ENCODE data around the gene PSMD13. TPM values are rescaled to one million over a fixed set of nuclear protein-coding genes. Genes with fewer than 3 reads are reported as not detected.
A peak's percentile ranks its signal among the peaks of the same experiment; 100 is the strongest.

Gene PSMD13
- total RNA-seq, 1 experiment from 2014 or later: 141 TPM

GRCh38 chr11:203056-203944 lies 33.5 kb upstream of the PSMD13 start:
- DNase-seq: no peak
- H3K4me1 Mint-ChIP-seq: peaks cover 5 to 12% of the 10 kb centered on the region in 2 experiments
- peak overlapping the region in 1 of 2 experiments; percentile 53; a peak in 1 of 5 replicates for H3K4me3 Mint-ChIP-seq
- Histone ChIP-seq H2BK20ac (ENCODE audit: low read depth, low read length, poor library complexity, severe bottlenecking) (no peak overlapping the region), H3T11ph (ENCODE audit: low read length) (no peak overlapping the region), H3K56ac (ENCODE audit: insufficient read length, low read depth, low read length) (no peak overlapping the region), H2BK5ac (ENCODE audit: insufficient read length, low read length) (no peak overlapping the region), H4K91ac (ENCODE audit: insufficient read length, low read depth, low read length) (no peak overlapping the region), H3K23ac (ENCODE audit: insufficient read length, low read depth, low read length) (no peak overlapping the region), H4K8ac (replicated peaks; ENCODE audit: insufficient read length, low read depth, low read length) (no peak overlapping the region), H2BK15ac (ENCODE audit: low read depth, low read length) (no peak overlapping the region), H3K4me2 (ENCODE audit: insufficient read depth, insufficient read length, low read length) (no peak overlapping the region), H3K9ac (ENCODE audit: extremely low read depth, insufficient read length, low read length) (no peak overlapping the region), H3K4ac (ENCODE audit: low read depth, low read length) (no peak overlapping the region), H2AFZ (ENCODE audit: low read length) (no peak overlapping the region), H3K14ac (ENCODE audit: insufficient read depth, low read length) (no peak overlapping the region), H2AK5ac (ENCODE audit: insufficient read length, low read length) (no peak overlapping the region), H4K20me1 (ENCODE audit: control insufficient read depth, insufficient read depth, insufficient read length) (no peaks in the 10 kb centered on the region), H4K5ac (ENCODE audit: insufficient read length, low read depth, low read length) (no peak overlapping the region), H3K27ac (ENCODE audit: insufficient read length, low read depth, low read length) (no peak overlapping the region), H3K27me3 (ENCODE audit: insufficient read depth, low read length) (no peaks in the 10 kb centered on the region), H3K4me1 (ENCODE audit: insufficient read depth, low read length) (no peaks in the 10 kb centered on the region; the same call in 1 of the 2 replicates), H3K9me3 (ENCODE audit: control insufficient read depth, low read depth, low read length) (no peaks in the 10 kb centered on the region), H3K18ac (ENCODE audit: insufficient read length, low read depth, low read length) (no peak overlapping the region), H3K79me1 (ENCODE audit: insufficient read depth, low read depth, low read length, poor library complexity, severe bottlenecking) (peaks cover 5% of the 10 kb centered on the region), H3K23me2 (ENCODE audit: insufficient read length, low read depth, low read length, poor library complexity, severe bottlenecking) (peaks cover 15% of the 10 kb centered on the region), H2BK120ac (ENCODE audit: low read depth, low read length, poor library complexity, severe bottlenecking) (no peak overlapping the region), H2BK12ac (ENCODE audit: insufficient read length, low read depth, low read length) (no peak overlapping the region), H3K79me2 (ENCODE audit: insufficient read depth, low read length) (no peaks in the 10 kb centered on the region; the same call in 1 of the 2 replicates)
- peaks cover 1% of the 10 kb centered on the region; the same call in 1 of the 2 replicates for H3K27me3 Mint-ChIP-seq (ENCODE audit: low read depth)
- H3K36me3 Mint-ChIP-seq (ENCODE audit: insufficient read depth in 1 of 3, low read depth in 3 of 3): peaks cover 9 to 37% (median 23%) of the 10 kb centered on the region in 3 experiments
- WGBS (ENCODE audit: extremely low coverage, insufficient read length, low lambda C conversion rate): no CpG with 5 or more reads among the region's 7 CpGs
- no peak overlapping the region; a peak in 2 of 7 replicates for H3K27ac Mint-ChIP-seq
- TF ChIP-seq, protein P1, sequence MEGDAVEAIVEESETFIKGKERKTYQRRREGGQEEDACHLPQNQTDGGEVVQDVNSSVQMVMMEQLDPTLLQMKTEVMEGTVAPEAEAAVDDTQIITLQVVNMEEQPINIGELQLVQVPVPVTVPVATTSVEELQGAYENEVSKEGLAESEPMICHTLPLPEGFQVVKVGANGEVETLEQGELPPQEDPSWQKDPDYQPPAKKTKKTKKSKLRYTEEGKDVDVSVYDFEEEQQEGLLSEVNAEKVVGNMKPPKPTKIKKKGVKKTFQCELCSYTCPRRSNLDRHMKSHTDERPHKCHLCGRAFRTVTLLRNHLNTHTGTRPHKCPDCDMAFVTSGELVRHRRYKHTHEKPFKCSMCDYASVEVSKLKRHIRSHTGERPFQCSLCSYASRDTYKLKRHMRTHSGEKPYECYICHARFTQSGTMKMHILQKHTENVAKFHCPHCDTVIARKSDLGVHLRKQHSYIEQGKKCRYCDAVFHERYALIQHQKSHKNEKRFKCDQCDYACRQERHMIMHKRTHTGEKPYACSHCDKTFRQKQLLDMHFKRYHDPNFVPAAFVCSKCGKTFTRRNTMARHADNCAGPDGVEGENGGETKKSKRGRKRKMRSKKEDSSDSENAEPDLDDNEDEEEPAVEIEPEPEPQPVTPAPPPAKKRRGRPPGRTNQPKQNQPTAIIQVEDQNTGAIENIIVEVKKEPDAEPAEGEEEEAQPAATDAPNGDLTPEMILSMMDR (conservative IDR thresholded peaks at IDR 0.05): no peak
- no peaks in the 10 kb centered on the region; a peak in 1 of 5 replicates for H3K9me3 Mint-ChIP-seq

All from H9 (cell line).